Motor neuron (in vitro differentiated cells): ENCODE results near the gene NOS1. TPM values are rescaled to one million over a fixed set of nuclear protein-coding genes. Genes with fewer than 3 reads are reported as not detected.
A peak's percentile ranks its signal among the peaks of the same experiment; 100 is the strongest.

ENCODE experiments used
- ATAC-seq, 8 experiments: fragments of 200-7000 bp; cut with Tn5 transposase; replicated peaks in 6 of 8; 2 replicates each; pipeline ENCODE4 v1.8.0; 2021; ENCODE audit warnings: mild to moderate bottlenecking in 8 of 8, moderate library complexity in 8 of 8
- H3K27ac ChIP-seq, 2 donors: fragments of 250-450 bp; sonication (Bioruptor Pico); 2 replicates each; pipeline ENCODE4 v1.9.0; 2021; ENCODE audit warnings: antibody characterized with exemption in 2 of 2, mild to moderate bottlenecking in 2 of 2, moderate library complexity in 1 of 2
- H3K4me1 ChIP-seq, 2 donors: fragments of 250-450 bp; sonication (Bioruptor Pico); replicated peaks in 1 of 2; 2 replicates each; pipeline ENCODE4 v1.6.1; 2021; ENCODE audit warnings: antibody characterized with exemption in 2 of 2, mild to moderate bottlenecking in 2 of 2, moderate library complexity in 1 of 2
- H3K4me3 ChIP-seq, 5 donors: fragments of 250-450 bp; sonication (Bioruptor Pico); 2 replicates each; pipeline ENCODE4 v1.9.0; 2021; ENCODE audit warnings: antibody characterized with exemption in 5 of 5, mild to moderate bottlenecking in 5 of 5, moderate library complexity in 4 of 5
- WGBS, 10 experiments: fragments of 450-650 bp; shearing (Covaris generic); methylation state at CpG; one replicate each; pipeline ENCODE4 v1.0.0; 2022; 5-methylcytosine and 5-hydroxymethylcytosine counted together
- in situ Hi-C, 9 experiments: fragments of 400-800 bp; cut with MboI; loops; one replicate each; pipeline ENCODE4 v1.15.0; 2021; ENCODE audit warnings: low sequenced_read_pairs in 9 of 9, low pct_unique_long_range_greater_than_20kb in 2 of 9; ENCODE audit not compliant: unreplicated experiment in 9 of 9
- total RNA-seq, 8 experiments: library from RNA; unstranded; fragments of 300-600 nt; gene quantifications; 2 replicates each; pipeline versions ENCODE4 v1.2.3 to v1.2.4, GENCODE V29; 2022

NOS1 gene
- total RNA-seq, 8 experiments from 2014 or later: 0.10 to 3.1 (median 0.33) TPM; not detected in 1

- in situ Hi-C loops: loop anchor here in 6 of 9 experiments (10.0 to 25.0 kb wide), 2 partner anchors 473 to 475 kb away; no protein-coding TSS in a partner anchor
Measured at GRCh38 chr12:117361905-117362304, 479 bp upstream of the NOS1 start.

GRCh38 chr12:117360551-117361346 is 677 bp downstream of the NOS1 start:
- no peak overlapping the region for H3K27ac ChIP-seq
- 0 to 2% methylated on average over 5 to 13 of the region's 91 CpGs; no CpG with 5 or more reads in 8 of the 10 experiments for WGBS, 10 experiments
- in situ Hi-C loops: loop anchor here in 6 of 9 experiments (10.0 to 25.0 kb wide), 2 partner anchors 474 to 477 kb away; no protein-coding TSS in a partner anchor
- peaks cover 6 to 10% of the 10 kb centered on the region in 2 donors for H3K4me1 ChIP-seq
- ATAC-seq: peak in 4 of 8 experiments; percentile 14 to 22 (median 16)
- H3K4me3 ChIP-seq: peak overlapping the region; percentile 18 to 32 (median 29)

More at GRCh38 chr12:117361905-117362304, 479 bp upstream of the NOS1 start:
- Histone ChIP-seq H3K4me1 (peaks cover 6 to 10% of the 10 kb centered on the region in 2 donors), H3K4me3 (no peak overlapping the region), H3K27ac (no peak overlapping the region)
- 80% methylated on average over 1 of the region's 4 CpGs; no CpG with 5 or more reads in 9 of the 10 experiments for WGBS, 10 experiments
- peak in 1 of 8 experiments; percentile 18 for ATAC-seq

GRCh38 chr12:117360222-117360550 is 1.2 kb downstream of the NOS1 start:
- Histone ChIP-seq H3K4me1 (peaks cover 6 to 10% of the 10 kb centered on the region in 2 donors), H3K27ac (no peak overlapping the region), H3K4me3 (peak overlapping the region in 2 of 5 donors; percentile 29 to 32)
- 0% methylated on average over 1 to 4 of the region's 23 CpGs; no CpG with 5 or more reads in 6 of the 10 experiments for WGBS, 10 experiments
- in situ Hi-C loops: loop anchor here in 6 of 9 experiments (10.0 to 25.0 kb wide), 2 partner anchors 475 to 477 kb away; no protein-coding TSS in a partner anchor
- no peak for ATAC-seq

GRCh38 chr12:117359029-117359845 is 2.2 kb downstream of the NOS1 start:
- ATAC-seq: no peak
- in situ Hi-C loops: loop anchor here in 3 of 9 experiments (25.0 kb wide), 1 partner anchor 478 kb away; no protein-coding TSS in a partner anchor
- peaks cover 6 to 10% of the 10 kb centered on the region in 2 donors for H3K4me1 ChIP-seq
- H3K4me3 ChIP-seq: peak overlapping the region in 1 of 5 donors; percentile 10
- 4 to 55% (median 23%) methylated on average over 4 to 19 of the region's 42 CpGs; no CpG with 5 or more reads in 3 of the 10 experiments for WGBS, 10 experiments
- no peak overlapping the region for H3K27ac ChIP-seq

GRCh38 chr12:117356048-117356447 is 5.4 kb downstream of the NOS1 start:
- H3K4me1 ChIP-seq: peaks cover 5 to 10% of the 10 kb centered on the region in 2 donors
- in situ Hi-C loops: loop anchor here in 3 of 9 experiments (25.0 kb wide), 1 partner anchor 481 kb away; no protein-coding TSS in a partner anchor
- H3K4me3 ChIP-seq: no peak overlapping the region
- WGBS, 10 experiments: 20% methylated on average over 1 of the region's 1 CpG; no CpG with 5 or more reads in 9 of the 10 experiments
- ATAC-seq: peak in 3 of 8 experiments; percentile 20 to 47 (median 36)
- H3K27ac ChIP-seq: no peak overlapping the region

GRCh38 chr12:117352883-117353282 is 8.5 kb downstream of the NOS1 start:
- H3K4me3 ChIP-seq: no peak overlapping the region
- in situ Hi-C loops: loop anchor here in 3 of 9 experiments (25.0 kb wide), 1 partner anchor 484 kb away; no protein-coding TSS in a partner anchor
- no peaks in the 10 kb centered on the region for H3K4me1 ChIP-seq
- ATAC-seq: no peak
- no peak overlapping the region for H3K27ac ChIP-seq

- peak in 6 of 8 experiments; percentile 49 to 100 (median 99) for ATAC-seq
- no peaks in the 10 kb centered on the region for H3K4me1 ChIP-seq
- no peak overlapping the region for H3K4me3 ChIP-seq
- 0 to 76% (median 27%) methylated on average over 1 to 7 of the region's 9 CpGs; no CpG with 5 or more reads in 3 of the 10 experiments for whole genome bisulfite sequencing, 10 experiments
- no peak overlapping the region for H3K27ac ChIP-seq
- in situ Hi-C loops: loop anchor here in 3 of 9 experiments (25.0 kb wide), 1 partner anchor 485 kb away; no protein-coding TSS in a partner anchor
Measured at GRCh38 chr12:117352206-117352605, 9.2 kb downstream of the NOS1 start.

GRCh38 chr12:117350140-117350539 is 11.3 kb downstream of the NOS1 start:
- ATAC-seq: no peak
- no peaks in the 10 kb centered on the region for H3K4me1 ChIP-seq
- 35 to 100% (median 82%) methylated on average over 1 to 4 of the region's 4 CpGs; no CpG with 5 or more reads in 3 of the 10 experiments for WGBS, 10 experiments
- in situ Hi-C loops: loop anchor here in 3 of 9 experiments (25.0 kb wide), 1 partner anchor 487 kb away; no protein-coding TSS in a partner anchor
- no peak overlapping the region for H3K4me3 ChIP-seq
- no peak overlapping the region for H3K27ac ChIP-seq

GRCh38 chr12:117347588-117347987 is 13.8 kb downstream of the NOS1 start:
- in situ Hi-C loops: loop anchor here in 1 of 9 experiments (25.0 kb wide), 1 partner anchor 490 kb away; no protein-coding TSS in a partner anchor
- ATAC-seq: no peak

GRCh38 chr12:117344716-117345115 is 16.7 kb downstream of the NOS1 start:
- Histone ChIP-seq H3K27ac (no peak overlapping the region), H3K4me1 (no peaks in the 10 kb centered on the region), H3K4me3 (no peak overlapping the region)
- in situ Hi-C loops: loop anchor here in 1 of 9 experiments (25.0 kb wide), 1 partner anchor 493 kb away; no protein-coding TSS in a partner anchor
- WGBS, 10 experiments: 0 to 97% (median 79%) methylated on average over 1 to 4 of the region's 5 CpGs; no CpG with 5 or more reads in 4 of the 10 experiments
- ATAC-seq: no peak

More at GRCh38 chr12:117347588-117347987, 13.8 kb downstream of the NOS1 start:
- Histone ChIP-seq H3K4me1 (no peaks in the 10 kb centered on the region), H3K27ac (no peak overlapping the region), H3K4me3 (no peak overlapping the region)
- WGBS, 10 experiments: 0 to 94% (median 70%) methylated on average over 1 to 4 of the region's 4 CpGs; no CpG with 5 or more reads in 4 of the 10 experiments

- Histone ChIP-seq H3K4me3 (no peak overlapping the region), H3K4me1 (no peaks in the 10 kb centered on the region), H3K27ac (no peak overlapping the region)
- 11 to 91% (median 63%) methylated on average over 1 of the region's 1 CpG; no CpG with 5 or more reads in 1 of the 10 experiments for WGBS, 10 experiments
- in situ Hi-C loops: loop anchor here in 1 of 9 experiments (25.0 kb wide), 1 partner anchor 493 kb away; no protein-coding TSS in a partner anchor
- no peak for ATAC-seq
Measured at GRCh38 chr12:117343849-117344248, 17.6 kb downstream of the NOS1 start.

GRCh38 chr12:117343296-117343695 is 18.1 kb downstream of the NOS1 start:
- Histone ChIP-seq H3K27ac (no peak overlapping the region), H3K4me3 (no peak overlapping the region), H3K4me1 (no peaks in the 10 kb centered on the region)
- in situ Hi-C loops: loop anchor here in 1 of 9 experiments (25.0 kb wide), 1 partner anchor 494 kb away; no protein-coding TSS in a partner anchor
- 0 to 100% (median 55%) methylated on average over 1 to 4 of the region's 4 CpGs; no CpG with 5 or more reads in 1 of the 10 experiments for WGBS, 10 experiments
- ATAC-seq: no peak
